Measurements from ENCODE around the gene ZNF70.

- TF ChIP-seq EZH2 (IDR thresholded peaks at IDR 0.05; ENCODE audit: low read depth), result no peak
- no peak for TF ChIP-seq CTCF (conservative IDR thresholded peaks at IDR 0.05)
These were observed 607 bp upstream of the ZNF70 start for GRCh38 chr22:23751441-23751996.

All from PC-9 (cell line).